ENCODE data around the gene FMNL2.

Gene FMNL2

GRCh38 chr2:152582081-152582480, 247.1 kb downstream of the FMNL2 start:
- DNase-seq (ENCODE audit: low read depth in 2 of 2) = no peak

DNA sequence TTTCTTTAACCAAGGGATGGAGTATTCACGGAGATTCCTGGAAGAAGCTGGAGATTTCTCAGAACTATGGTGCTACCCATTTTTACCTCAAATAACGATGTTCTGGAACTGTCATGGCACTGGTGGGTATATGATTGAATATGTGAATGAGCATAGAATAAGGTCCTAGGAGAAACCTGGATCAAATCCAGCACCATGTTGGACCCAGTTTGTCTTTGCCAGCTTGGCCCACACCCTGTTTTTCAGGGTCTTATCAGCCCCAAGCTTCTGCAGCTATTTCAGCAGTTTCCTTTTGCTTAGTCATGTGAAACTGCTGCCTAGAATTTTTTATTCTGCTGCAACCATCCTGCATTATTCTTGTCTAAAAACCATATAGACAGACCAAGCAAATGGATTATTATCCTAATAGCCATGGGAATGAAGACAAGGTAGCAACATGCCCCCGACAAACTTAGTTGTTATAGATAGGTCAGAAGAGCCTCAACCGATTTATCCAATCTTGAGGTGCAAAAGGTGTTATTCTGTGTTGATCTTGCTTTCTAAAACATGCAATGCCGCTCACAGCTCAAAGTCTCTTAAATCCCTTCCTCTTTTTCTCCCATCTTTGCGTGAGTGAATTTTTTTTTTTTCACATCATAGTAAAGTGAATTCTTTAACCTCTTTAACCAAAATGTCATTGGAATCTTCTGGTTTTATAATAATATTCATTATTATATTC, 248.7 kb downstream of the FMNL2 start:
- no peak for DNase-seq (ENCODE audit: low read depth in 2 of 2)

DNA sequence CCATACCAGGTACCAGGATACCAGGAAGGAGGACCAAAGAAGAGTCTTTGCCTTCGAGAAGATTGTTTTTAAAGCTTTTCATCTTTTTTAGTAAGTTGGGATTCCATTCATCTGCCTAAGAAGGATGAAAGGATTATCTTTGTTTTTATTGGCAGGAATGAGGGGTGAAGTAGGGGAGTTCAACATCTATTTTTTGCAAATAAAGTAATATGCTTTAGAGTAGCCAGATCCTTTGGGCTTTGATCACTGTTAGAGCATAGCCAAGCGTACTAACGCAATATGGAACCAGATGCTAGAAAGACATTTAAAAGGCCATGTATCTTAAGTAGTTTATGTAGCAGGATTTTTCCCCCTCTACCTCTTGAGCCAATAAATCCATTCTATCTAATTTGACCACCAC, 249.3 kb downstream of the FMNL2 start:
- no peak for DNase-seq (ENCODE audit: low read depth in 2 of 2)

- DNase-seq (ENCODE audit: low read depth in 2 of 2) = no peak
Observed at GRCh38 chr2:152585830-152586484, 251.0 kb downstream of the FMNL2 start.

DNA sequence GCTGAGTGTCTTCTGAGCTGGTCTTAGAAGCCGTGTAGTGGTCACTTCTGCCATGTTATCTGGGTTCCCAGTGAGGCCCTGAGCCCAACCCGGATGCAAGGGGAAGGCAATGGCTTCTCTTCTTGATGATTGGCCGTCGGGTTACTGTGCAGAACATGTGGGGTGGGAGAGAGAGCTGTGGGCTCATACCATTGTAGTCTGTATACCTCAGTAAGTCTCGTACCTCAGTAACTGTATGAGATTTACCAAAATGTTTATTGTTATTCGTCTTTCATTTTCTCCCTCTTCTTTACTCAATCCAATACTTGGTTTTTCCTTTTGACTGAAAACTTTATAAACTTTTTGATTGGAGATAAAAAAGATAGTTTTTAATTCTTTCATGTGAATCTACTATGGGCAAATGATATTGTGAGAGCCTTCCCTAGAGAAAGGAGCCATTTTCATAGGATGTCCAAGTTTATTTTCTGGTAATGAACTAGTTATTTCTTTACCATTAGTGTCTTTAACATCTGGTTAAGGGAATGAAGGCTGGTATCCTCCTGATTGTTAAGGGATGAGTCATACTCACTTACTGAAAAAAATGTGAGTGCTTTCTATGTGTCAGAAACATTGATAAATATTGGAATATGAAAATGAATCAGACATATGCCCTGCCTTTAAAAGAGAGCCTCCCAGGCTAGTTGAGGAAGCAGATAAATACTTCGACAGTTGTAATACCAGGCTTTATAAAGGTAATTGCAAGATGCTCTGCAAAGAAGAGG, 252.4 kb downstream of the FMNL2 start:
- no peak for DNase-seq (ENCODE audit: low read depth in 2 of 2)

DNA sequence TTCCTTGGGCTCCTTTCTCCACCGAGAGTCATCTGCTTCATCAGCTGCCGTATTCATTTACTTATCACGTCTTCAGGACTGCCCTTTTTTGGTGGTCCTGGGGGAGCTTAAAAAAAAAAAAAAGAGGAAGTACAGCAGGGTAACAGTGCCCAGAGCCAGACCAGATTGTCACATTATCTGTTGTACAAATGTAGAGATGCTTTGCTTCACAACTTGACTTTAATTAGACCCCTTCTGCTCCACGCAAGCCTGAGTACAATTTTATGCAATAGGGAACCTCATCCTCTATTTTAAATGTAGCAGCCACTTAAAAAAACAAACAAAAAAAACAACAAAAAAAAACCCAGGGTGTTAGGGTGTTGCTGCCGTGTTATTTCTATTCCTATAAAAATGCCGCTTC, 254.0 kb downstream of the FMNL2 start:
- DNase-seq (ENCODE audit: low read depth in 2 of 2) = no peak

DNA sequence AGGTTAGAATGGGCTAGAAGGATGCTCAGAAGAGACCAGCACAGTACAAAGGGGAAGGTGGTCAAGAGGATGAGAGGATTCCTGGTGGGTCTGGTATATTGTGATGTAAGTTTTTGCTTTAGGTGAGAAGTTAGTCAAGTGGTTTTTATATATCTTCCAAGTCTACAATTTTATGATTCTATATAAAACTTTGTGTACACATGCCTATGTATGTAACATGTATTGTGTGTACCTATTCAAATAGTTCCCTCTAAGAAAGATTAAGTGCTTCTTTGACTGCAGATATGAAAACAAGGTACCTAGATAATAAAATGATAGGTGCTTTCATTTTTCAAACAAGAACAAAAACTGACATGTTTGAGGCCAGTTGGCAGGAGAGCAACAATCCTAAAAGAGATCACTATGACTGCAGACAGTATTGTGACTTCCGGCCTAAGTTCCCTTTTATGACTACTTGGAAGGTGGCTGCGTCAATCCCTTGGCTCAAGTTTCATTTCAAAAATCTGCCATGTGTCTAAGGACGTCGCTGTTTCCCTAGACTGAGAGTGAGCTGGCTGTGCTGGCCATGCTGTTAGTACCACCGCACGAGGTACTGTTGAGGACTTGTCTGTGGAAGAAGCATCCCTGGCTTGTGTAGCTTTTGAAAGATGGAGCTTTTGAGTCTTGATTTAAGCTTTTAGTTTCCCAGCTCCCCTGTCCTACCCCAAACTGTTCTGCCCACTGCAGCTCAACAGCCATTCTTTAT, 259.2 kb downstream of the FMNL2 start:
- no peak for DNase-seq (ENCODE audit: low read depth in 2 of 2)

GRCh38 chr2:152594792-152595191, 259.8 kb downstream of the FMNL2 start:
- DNase-seq (ENCODE audit: low read depth in 2 of 2) = no peak

DNA sequence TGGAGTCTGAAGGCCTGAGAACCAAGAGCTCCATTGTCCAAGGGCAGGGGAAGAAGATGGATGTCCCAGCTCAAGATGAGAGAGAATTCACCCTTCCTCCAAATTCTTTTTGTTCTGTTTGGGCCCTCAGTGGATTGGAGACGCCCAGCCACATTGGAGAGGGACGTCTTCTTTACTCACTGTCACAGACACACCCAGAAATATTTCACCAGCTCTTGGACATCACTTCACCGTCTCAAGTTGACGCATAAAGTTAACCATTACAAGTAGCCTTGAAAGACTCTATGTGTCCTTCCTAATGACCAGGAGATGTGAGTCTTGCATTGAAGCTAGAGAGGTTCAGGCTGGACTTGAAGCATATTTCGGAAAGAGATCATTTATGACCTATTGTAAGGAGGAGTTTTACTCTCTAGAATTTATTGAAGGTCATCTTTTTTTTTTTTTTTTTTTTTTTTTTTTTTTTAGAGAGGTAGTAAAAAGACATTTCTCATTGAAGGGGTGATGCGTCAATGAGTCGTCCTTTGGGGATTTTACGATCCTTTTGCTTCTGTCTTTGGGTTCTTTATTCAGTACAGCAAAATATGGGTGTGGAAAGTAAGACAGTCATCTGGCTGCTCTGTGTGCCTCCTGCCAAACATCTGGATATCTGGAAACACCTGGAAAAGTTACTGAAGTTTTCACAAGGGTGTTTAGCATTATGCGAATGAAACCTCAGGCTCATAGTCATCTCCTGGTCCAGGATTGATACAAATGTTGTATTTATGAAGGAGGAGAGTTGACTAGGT, 264.2 kb downstream of the FMNL2 start:
- DNase-seq (ENCODE audit: low read depth in 2 of 2) = no peak

GRCh38 chr2:152600051-152600657, 265.2 kb downstream of the FMNL2 start:
- DNase-seq (ENCODE audit: low read depth in 2 of 2) = no peak

- no peak for DNase-seq (ENCODE audit: low read depth in 2 of 2)
Observed at GRCh38 chr2:152600697-152601096, 265.7 kb downstream of the FMNL2 start.

GRCh38 chr2:152602750-152603149, 267.8 kb downstream of the FMNL2 start:
- no peak for DNase-seq (ENCODE audit: low read depth in 2 of 2)

DNA sequence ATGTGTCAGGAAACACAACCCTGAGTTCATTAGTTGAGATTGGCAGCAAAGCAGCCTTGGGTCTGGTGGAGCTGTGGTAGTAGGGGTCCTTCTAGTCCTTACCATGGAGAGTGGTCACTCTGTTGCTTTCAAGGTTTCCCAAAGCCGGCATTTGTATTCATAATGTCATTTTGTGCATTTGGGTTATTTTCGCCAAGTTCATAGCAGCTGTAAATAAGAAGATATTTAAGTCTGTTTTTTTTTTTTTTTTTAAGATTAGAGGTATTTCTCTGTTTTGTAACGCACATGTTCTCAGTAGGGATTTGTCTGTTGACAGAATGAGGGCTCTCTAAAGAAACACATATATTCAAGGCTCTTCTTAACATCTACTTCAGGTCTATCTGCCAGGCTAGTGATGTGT, 268.2 kb downstream of the FMNL2 start:
- DNase-seq (ENCODE audit: low read depth in 2 of 2) = no peak

DNA sequence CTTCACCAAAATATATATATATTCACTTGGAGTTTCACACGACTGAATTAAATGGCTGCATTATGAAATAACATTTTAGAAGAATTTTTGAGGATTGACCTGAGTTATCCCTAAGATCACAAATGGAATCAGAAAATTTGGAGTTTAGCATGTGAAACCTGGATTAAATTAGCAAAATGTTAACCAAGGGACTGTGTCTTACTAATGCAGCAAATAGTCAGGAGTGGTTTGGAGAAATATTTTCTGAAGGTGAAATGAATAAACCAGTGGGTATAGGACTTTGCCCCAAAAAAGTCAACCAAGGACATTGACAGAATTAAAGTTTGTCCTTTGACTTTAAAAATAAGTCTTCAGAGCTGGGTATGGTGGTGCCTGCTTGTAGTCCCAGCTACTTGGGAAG, 271.1 kb downstream of the FMNL2 start:
- DNase-seq (ENCODE audit: low read depth in 2 of 2) = no peak

- DNase-seq (ENCODE audit: low read depth in 2 of 2) = no peak
Observed at GRCh38 chr2:152606941-152607340, 272.0 kb downstream of the FMNL2 start.

DNA sequence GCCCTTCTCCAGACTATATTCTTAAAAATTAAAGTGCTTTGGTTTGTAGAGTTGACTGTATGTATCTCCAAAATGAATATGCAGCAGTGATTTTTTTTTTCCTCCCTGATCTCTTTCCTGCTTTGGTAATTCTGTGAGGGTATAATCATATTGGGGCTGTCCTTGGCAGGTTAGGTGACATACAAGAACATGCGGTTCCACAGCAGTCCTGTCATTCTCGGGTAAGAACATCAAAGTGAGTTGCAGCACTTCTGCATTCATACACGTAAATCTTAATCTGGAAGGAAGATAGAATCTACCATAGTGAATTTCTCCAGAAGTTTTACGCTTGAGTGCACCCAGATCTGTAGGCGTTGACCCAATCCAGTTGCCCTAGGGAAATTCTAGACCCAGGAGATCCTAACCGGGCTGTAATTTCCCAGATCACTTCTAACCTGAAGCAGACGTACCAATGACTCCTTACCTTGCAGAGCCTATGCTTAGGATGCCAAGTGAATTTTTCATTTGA, 272.9 kb downstream of the FMNL2 start:
- DNase-seq (ENCODE audit: low read depth in 2 of 2) = no peak

DNA sequence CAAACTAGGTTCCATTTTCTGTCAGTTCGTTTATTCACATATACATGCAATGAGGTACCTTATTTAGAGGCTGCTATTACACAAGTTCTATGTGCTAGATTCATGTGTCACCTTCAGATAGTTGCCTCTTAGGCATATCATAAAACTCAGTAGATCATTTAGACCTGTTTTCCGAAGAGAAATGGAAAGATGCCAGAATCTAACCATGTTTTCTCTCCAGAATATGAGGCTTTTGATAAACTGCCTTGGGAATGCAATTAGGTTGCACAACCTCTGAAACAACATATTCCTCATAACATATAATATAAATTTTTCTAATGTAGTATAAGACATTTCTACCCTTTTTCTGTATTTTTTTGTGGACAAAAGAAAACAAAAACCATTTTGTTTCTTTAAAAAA, 274.2 kb downstream of the FMNL2 start:
- DNase-seq (ENCODE audit: low read depth in 2 of 2) = no peak

- DNase-seq (ENCODE audit: low read depth in 2 of 2) = no peak
Observed at GRCh38 chr2:152609699-152610098, 274.7 kb downstream of the FMNL2 start.

GRCh38 chr2:152611458-152612231, 276.7 kb downstream of the FMNL2 start:
- DNase-seq (ENCODE audit: low read depth in 2 of 2) = no peak

DNA sequence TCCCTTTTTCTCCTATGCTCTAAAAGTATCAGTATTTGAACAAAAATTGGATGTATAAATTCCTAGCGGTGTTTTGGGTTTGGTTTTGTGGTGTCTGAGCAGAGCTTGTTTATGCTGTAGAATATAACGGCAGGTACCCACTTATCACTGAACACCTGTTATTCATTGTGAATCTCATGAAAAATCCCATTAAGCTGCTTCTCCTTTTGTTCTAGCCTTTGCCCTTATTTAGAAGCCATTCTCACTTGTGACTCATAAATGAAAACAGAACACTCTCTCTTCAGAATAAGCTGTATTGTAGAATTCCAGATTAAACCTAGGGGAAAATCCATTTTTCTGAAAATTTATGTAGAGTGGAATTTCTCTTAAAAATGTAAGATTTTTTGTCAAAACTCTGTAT, 278.3 kb downstream of the FMNL2 start:
- no peak for DNase-seq (ENCODE audit: low read depth in 2 of 2)

Data from stimulated activated CD8-positive, alpha-beta memory T cell treated with anti-CD3 and anti-CD28 coated beads, Interleukin-7, amount 100 ng/mL, for 1 hour (primary cell).